CD4-positive, alpha-beta T cell treated with Interleukin-4 for 1 hour (primary cell): ENCODE data around the gene SMYD2.
A peak's percentile ranks its signal among the peaks of the same experiment; 100 is the strongest.

ENCODE experiments used
- DNase-seq, 2 donors: peaks; one replicate each; pipeline ENCODE4 v3.0.0-alpha.2; 2020 to 2022

The SMYD2 gene

GRCh38 chr1:214281021-214281719 is at the start of gene SMYD2:
Gene SMYD2, plus strand, starts transcription at chr1:214281159. Its CDS starts 96 bp downstream, at chr1:214281255.
- peak; percentile 51 to 72 for DNase-seq

DNA sequence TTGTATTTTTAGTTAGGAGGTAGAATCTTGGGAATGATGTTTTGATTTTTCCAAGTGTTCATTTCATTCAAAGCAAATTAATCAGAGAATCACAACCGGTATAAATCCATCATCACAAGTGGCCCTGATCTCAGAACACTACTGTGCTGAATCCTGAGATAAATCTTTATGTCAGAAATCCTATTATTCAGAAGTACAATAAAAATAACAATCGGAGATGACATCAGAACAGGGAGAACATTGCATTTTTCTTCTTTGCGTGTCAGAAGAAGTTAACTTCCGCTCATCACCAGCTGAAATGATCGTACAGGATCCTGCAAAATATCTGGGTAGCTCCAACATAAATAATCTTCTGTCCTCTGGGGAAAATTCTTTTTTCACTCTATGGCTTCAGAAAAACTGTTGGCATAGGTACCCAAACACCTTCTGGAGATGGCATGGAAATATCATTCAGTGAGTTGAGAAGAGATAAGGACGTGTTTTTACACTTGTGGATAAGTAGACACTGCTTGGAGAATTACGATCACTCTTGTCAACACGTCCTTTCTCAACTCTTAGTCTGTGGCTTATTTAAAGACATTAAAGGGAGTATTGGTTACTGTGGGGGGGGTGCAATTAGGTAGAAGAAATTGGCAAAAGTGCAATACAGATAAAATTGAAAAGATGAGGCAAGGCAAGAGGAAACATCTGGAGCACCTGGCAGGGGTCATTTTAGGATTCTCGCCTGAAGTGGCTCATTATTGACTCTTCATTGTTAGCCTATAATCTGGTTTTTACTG is 46.9 kb upstream of the SMYD2 start:
- DNase-seq, result no peak

- DNase-seq, result no peak
Observed at GRCh38 chr1:214234635-214235025, 46.3 kb upstream of the SMYD2 start.

DNA sequence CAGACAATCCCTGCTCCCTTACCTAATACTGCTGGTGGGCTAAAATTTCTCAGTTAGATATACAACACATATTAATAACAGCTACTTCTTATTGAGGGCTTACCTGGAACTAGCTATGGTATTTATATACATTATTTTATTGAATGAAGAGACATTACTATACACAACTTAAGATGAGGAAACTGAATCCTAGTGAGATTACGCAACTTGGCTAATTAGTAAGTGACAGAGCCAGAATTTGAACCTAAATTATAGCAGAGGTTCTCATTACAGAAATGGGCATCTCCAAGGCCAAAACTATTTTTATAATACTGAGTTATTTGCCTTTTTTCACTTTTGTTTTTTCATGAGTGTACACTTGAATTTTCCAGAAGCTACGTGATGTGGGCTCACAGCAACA is 44.5 kb upstream of the SMYD2 start:
- no peak for DNase-seq

- DNase-seq, result no peak
Observed at GRCh38 chr1:214241060-214241459, 39.9 kb upstream of the SMYD2 start.

DNA sequence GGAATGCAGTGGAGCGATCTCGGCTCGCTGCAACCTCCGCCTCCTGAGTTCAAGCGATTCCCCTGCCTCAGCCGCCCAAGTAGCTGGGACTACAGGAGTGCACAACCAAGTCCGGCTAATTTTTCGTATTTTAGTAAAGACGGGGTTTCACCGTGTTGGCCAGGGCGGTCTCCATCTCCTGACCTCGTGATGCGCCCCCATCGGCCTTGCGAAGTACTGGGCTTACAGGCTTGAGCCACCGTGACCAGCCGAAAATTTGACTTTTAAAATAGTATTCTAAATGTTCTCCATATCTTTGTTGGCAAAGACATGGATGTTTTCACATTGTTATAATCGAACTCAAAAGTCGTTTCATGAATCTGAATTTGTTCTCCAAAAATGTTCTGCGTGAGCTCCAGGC is 36.7 kb upstream of the SMYD2 start:
- no peak for DNase-seq

DNA sequence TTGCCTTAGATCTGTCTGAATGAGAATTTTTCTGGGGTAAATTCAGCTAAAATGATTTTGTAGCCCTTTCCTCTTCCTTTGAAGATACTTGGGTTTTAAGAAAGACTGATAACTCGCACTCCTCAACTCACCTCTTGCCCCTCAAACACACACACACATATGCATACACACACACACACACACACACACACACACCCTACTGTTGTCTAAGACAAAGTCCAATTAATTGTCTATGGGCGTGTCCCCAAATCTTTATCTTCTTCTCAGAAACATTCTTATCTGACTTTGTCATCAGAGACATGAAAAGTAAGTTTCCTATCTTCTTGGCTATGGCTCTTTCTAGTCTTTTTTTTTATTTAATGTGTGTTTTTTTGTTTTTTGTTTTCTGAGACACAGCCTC is 36.1 kb upstream of the SMYD2 start:
- DNase-seq, result no peak

GRCh38 chr1:214247501-214248041 is 33.4 kb upstream of the SMYD2 start:
- DNase-seq, result no peak

GRCh38 chr1:214248311-214249085 is 32.5 kb upstream of the SMYD2 start:
- DNase-seq, result no peak

- no peak for DNase-seq
Observed at GRCh38 chr1:214249651-214250050, 31.3 kb upstream of the SMYD2 start.

DNA sequence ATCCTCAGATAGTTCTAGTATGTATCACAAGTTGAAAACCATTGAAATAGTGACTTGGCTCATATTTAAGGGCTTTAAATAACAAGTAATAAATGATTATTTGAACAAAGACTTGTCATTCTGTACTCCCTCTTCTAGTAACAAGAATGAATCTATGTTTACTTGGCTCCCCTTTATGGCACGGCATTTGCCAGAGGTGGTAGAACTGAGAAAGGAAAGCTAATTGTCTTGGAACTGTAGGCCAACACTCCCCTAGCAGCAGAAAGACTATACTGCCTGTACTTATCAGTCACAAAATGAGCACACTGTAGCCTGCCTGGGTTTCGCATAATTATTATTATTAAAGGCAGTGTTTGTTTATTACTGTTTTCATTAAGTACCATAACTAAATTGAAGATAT is 29.6 kb upstream of the SMYD2 start:
- no peak for DNase-seq

GRCh38 chr1:214255509-214255908 is 25.4 kb upstream of the SMYD2 start:
- no peak for DNase-seq

- no peak for DNase-seq
Observed at GRCh38 chr1:214259353-214259977, 21.5 kb upstream of the SMYD2 start.

DNA sequence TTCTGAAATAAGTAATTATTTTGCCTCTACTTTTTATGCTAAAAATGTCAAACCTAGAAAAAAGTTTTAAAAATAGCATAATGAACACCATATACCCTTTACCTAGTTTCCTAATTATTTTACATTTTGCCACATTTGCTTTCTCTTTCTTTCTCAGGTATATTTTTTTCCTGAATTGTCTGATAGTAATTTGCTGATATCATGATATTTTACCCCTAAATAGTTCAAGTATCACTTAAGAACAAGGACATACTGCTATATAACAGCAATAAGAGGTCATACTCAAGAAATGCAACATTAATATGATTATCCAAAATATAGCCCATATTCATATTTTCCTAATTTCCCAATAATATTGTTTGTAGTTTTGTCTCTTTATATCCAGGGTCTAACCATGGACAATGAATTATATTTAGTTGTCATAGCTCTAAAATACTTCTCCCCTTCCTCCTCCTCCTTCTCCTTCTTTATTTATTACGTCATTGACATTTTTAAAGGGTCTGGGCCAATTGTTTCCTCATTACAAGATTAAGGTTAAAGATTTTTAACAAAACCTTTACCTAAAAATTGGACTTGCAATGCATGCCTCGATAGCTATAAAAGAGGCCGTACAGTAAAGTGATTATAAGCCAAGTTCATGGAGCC is 20.3 kb upstream of the SMYD2 start:
- no peak for DNase-seq

DNA sequence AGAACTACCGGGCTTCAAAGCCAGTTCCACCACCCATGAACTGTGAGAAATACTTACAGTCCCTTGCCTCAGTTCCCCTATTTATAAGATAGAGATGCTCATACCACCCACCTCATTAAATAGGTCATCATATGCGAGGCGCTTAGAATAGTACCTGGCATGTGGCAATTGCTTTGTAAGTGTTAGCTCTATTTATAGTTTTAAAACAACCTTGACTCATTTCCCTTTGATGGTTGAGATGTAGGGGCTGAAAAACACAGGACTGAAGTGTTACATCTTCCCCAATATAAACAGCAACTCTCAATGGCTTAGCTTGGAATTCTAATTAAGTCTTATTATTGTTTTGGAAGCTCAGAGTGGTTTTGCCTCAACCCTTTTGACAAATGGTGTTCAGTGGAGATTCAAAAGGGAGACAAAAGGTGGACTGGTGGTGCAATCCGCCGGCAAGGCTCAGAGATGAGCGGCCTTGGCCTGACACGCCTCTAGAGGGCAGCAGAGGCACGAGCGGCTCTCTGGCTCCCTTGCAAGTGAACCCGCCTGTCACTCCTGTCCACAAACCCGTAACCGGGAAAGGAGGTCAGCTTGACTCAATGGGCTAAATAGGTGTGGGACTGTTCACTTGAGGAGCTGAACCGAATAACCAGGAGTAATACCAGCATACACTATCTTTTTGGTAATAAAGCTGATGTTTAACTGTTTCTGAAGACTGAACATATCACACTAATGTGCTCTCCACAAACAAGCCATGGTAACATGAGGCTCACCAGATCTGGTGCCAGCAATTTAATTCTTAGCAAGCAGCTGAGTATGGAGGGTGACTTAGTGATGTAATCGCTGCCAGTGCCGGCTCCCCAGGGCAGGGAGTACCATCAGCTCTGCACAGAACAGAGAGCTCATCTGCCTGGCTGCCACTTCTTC is 19.5 kb upstream of the SMYD2 start:
- peak; percentile 77 to 78 for DNase-seq

DNA sequence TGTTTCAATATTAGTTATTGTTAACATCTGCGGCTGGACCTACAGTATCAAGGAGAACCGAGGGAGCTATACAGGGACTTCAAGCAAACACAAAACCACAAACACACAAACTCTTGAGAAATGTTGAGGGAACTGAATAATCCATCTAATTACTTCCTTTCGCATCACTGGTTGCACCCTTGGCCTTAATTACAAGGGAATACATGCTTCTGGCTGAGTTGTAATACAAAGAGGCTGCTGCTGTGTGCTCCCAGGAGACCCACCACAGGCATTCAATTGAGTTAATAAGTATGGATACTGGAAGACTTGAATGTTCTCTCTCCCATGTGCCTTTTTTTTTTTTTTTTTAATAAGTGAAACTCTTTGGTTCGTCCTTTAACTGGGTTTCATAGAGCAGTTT is 16.8 kb upstream of the SMYD2 start:
- DNase-seq, result no peak

GRCh38 chr1:214264976-214265375 is 16.0 kb upstream of the SMYD2 start:
- no peak for DNase-seq

DNA sequence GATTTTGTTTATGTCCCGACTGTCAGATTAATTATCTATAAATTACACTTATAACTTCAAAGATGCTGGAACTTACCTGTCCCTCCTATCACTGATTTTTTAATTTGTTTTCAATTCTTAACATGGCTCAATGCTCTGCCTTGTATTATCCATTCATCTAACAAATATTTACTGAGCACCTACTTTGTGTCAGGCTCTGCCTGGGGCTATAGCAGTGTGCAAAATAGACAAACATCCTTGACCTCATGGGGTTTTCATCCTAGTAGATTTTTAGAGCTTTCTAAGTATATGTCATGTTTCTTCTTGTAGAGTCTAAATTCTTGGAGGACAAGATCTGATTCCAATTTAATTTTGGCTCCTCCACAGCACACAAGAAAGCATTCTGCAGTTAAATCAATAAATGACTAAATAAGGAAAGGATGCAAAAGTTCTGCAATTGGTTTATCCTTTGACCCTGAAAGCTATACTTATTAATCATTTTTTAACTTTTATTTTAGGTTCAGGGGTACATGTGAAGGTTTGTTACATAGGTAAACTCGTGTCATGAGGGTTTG is 10.8 kb upstream of the SMYD2 start:
- DNase-seq, result no peak

DNA sequence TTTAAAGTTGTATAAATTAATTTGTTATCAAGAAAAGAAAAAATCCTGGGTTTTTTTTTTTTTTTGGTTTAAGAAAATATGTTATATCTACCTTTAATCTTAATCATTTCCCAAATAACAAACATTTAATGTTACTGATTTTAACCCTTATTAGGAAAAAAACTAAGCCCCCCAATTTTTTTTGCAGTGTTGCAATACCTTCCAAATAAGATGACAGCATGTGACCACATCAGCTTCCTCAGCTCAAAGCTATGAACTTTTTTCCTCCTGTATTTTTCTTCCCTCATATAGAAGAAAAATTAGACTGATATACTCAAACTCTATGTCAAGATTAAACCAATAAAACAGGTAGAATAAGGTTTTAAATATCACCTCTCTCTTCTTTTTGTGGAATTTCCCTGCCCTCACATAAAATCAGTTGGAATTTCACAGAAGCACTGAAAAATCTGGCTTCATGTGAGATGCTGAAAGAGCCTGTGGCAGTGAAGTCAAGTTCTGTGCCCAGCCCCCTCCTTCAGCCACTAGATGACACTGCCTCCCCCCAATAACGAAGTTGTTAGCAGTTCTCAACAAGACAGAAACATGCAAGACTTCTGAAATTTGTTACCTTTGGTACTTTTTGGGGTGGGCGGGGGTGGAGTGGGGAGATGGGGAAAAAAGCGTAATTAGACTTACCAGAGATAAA is 9.6 kb upstream of the SMYD2 start:
- DNase-seq, result no peak

- no peak for DNase-seq
Observed at GRCh38 chr1:214271995-214272731, 8.8 kb upstream of the SMYD2 start.
